Measurements from ENCODE around the gene SLC5A3. TPM values are rescaled to one million over a fixed set of nuclear protein-coding genes. Genes with fewer than 3 reads are reported as not detected.

Gene SLC5A3
- total RNA-seq, 6 donors from 2014 or later = 12.1 to 40.8 (median 13.7) TPM

DNA sequence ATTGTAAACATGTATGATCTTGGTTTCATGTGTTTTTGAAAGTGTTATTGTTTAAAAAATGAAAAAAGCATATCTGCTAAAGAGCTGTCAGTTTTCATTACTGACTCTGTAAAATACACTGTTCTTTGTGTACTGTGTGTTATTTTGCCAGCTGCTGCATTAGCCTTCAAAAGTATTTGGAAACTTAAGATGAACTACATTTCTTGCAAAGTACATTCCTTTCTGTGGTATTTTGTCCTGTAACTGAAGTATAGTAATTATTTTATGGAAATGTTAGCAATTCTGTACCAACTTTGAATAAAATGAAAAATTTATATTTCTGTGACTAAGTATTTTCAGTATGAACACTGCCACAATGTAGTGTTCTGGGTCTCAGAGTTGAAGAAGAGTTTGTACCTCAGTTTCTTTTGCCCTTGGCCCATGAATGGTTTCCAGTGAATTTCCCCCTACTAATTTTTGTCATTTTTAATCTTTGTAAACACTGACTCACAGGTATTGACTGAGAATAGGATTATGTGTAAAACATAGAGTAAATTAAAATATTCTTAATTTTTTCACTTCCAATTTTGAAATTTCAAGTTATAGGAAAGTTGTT is 32.7 kb downstream of the SLC5A3 start:
- TF ChIP-seq POLR2AphosphoS5 (IDR thresholded peaks at IDR 0.05) = no peak
- TF ChIP-seq POLR2A (IDR thresholded peaks at IDR 0.05) = no peak
- no peak for TF ChIP-seq EP300 (IDR thresholded peaks at IDR 0.05)
- TF ChIP-seq, protein P1, sequence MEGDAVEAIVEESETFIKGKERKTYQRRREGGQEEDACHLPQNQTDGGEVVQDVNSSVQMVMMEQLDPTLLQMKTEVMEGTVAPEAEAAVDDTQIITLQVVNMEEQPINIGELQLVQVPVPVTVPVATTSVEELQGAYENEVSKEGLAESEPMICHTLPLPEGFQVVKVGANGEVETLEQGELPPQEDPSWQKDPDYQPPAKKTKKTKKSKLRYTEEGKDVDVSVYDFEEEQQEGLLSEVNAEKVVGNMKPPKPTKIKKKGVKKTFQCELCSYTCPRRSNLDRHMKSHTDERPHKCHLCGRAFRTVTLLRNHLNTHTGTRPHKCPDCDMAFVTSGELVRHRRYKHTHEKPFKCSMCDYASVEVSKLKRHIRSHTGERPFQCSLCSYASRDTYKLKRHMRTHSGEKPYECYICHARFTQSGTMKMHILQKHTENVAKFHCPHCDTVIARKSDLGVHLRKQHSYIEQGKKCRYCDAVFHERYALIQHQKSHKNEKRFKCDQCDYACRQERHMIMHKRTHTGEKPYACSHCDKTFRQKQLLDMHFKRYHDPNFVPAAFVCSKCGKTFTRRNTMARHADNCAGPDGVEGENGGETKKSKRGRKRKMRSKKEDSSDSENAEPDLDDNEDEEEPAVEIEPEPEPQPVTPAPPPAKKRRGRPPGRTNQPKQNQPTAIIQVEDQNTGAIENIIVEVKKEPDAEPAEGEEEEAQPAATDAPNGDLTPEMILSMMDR (IDR thresholded peaks at IDR 0.05) = no peak
- Histone ChIP-seq H3K27ac (no peak overlapping the region), H3K27me3 (no peaks in the 10 kb centered on the region), H3K9me3 (no peaks in the 10 kb centered on the region), H3K36me3 (no peaks in the 10 kb centered on the region), H3K4me3 (no peak overlapping the region), H3K4me1 (no peaks in the 10 kb centered on the region)
- no peak for ATAC-seq (ENCODE audit: low FRiP score in 2 of 2)
- DNase-seq = no peak

DNA sequence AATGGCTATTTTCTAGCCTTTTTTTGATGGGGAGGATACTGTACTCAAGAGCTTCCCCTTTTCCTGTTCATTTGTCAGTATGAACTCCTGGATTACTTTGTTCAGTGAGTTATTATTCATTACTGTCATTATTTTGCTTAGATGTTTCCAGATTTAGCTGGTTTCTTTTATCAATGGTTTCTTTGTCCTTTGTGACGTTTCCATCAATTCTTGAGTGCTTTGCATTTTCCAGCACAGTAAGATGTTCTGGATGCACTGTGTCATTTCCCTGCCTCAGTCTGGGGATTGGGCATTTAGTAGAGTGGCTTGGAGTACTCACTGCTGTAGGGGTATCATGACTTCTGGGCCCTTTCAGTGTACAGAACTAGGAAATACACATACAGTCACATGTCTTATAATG is 34.2 kb downstream of the SLC5A3 start:
- H3K27me3 ChIP-seq = no peaks in the 10 kb centered on the region
- TF ChIP-seq, protein P1 (IDR thresholded peaks at IDR 0.05) = no peak
- no peak for TF ChIP-seq POLR2AphosphoS5 (IDR thresholded peaks at IDR 0.05)
- no peak for TF ChIP-seq EP300 (IDR thresholded peaks at IDR 0.05)
- TF ChIP-seq POLR2A (IDR thresholded peaks at IDR 0.05) = no peak
- no peak for DNase-seq
- WGBS, 2 donors = 89 to 100% methylated on average over 1 of the region's 1 CpG
- H3K4me1 ChIP-seq = no peaks in the 10 kb centered on the region
- ATAC-seq (ENCODE audit: low FRiP score in 2 of 2) = no peak
- no peak overlapping the region for H3K27ac ChIP-seq
- no peaks in the 10 kb centered on the region for H3K9me3 ChIP-seq
- no peaks in the 10 kb centered on the region for H3K36me3 ChIP-seq
- no peak overlapping the region for H3K4me3 ChIP-seq

DNA sequence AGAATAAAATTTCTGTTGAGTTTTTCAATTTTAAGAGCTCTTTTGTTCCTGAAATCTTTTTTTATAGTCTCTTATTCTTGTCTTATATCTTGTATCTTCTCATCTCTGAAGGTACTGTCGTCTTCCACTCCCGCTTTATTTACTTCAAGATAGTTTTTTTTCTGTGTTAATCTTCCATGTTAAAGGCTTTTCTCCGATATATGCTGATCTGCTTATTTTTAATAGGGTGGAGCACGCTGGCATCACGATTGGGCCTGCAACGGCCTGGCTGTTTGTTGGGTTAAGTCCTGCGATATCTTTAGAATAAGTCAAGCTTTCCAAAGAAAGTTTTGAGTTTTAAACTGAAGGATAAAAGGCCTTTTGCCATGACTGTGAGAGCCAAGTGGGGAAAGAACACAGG is 35.7 kb downstream of the SLC5A3 start:
- Histone ChIP-seq H3K4me1 (peaks cover 0 to 8% (median 3%) of the 10 kb centered on the region in 4 donors), H3K9me3 (no peaks in the 10 kb centered on the region), H3K27me3 (no peaks in the 10 kb centered on the region), H3K4me3 (no peak overlapping the region), H3K27ac (no peak overlapping the region), H3K36me3 (no peaks in the 10 kb centered on the region)
- no peak for TF ChIP-seq EP300 (IDR thresholded peaks at IDR 0.05)
- TF ChIP-seq POLR2AphosphoS5 (IDR thresholded peaks at IDR 0.05) = no peak
- no peak for TF ChIP-seq POLR2A (IDR thresholded peaks at IDR 0.05)
- ATAC-seq (ENCODE audit: low FRiP score in 2 of 2) = no peak
- WGBS, 2 donors = 96 to 98% methylated on average over 7 of the region's 7 CpGs
- no peak for DNase-seq

DNA sequence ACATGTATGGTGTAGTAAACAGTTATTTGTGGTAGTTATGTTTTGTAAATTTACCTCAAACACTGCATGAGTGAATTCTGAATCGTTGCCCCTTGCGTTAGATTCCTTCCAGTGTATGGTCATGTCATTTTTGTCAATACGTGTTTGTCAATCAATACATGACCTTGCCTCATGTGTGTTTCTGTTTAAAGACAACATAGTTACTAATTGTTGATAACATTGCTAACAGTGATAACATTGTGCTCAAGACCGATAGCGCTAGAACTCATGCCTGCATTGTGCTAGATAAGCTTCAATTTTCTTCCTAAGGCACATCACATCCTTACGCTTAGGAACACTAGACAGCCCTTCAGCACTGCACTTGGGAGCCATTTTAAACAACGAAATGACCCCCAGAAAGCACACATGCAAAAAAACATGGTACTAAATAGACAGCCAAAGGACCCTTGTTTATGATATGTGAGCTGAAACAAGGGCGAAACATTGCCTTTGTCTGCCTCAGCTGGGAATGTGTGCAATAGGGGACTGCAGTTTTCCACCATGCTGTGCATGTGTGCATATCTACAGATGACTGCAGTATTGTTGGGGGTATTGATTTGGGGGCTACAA is 37.3 kb downstream of the SLC5A3 start:
- no peaks in the 10 kb centered on the region for H3K9me3 ChIP-seq
- no peak overlapping the region for H3K27ac ChIP-seq
- no peaks in the 10 kb centered on the region for H3K36me3 ChIP-seq
- ATAC-seq (ENCODE audit: low FRiP score in 2 of 2) (no peak), DNase-seq (no peak)
- no peak overlapping the region for H3K4me3 ChIP-seq
- peaks cover 0 to 9% (median 4%) of the 10 kb centered on the region in 4 donors for H3K4me1 ChIP-seq
- WGBS, 2 donors = 95 to 97% methylated on average over 8 of the region's 8 CpGs
- no peak for TF ChIP-seq POLR2A (IDR thresholded peaks at IDR 0.05)
- no peak for TF ChIP-seq EP300 (IDR thresholded peaks at IDR 0.05)
- TF ChIP-seq, protein P1 (IDR thresholded peaks at IDR 0.05) = no peak
- no peak for TF ChIP-seq POLR2AphosphoS5 (IDR thresholded peaks at IDR 0.05)
- no peaks in the 10 kb centered on the region for H3K27me3 ChIP-seq

DNA sequence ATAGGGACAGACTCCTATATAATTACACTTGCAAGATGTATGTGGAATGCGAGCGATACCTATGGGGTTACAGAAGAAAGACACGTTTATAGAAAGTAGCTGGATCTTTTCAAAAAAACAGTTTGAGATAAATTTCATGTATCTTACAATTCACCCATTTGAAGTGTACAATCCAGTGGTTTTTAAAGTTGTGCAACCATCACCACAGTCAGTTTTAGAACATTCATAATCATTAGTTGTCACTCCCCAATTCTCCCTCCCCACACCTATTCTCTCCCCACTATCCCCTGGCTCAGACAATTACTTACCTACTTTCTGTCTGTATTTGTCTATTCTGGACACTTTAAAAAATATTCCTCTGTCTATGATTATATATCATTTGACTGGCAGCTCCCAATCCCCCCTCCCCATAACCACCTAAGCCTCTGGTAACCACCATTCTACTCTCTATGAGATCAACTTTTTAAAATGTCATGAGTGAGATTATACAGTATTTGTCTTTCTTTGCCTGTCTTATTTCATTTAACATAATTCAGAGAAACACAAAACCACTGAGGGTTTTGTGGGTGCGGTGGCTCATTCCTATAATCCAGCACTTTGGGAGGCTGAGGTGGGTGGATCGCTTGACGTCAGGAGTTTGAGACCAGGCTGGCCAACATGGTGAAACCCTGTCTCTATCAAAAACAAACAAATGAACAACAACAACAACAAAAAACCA is 39.1 kb downstream of the SLC5A3 start:
- H3K4me1 ChIP-seq = peaks cover 0 to 9% (median 4%) of the 10 kb centered on the region in 4 donors
- no peaks in the 10 kb centered on the region for H3K9me3 ChIP-seq
- 92 to 95% methylated on average over 6 of the region's 6 CpGs for WGBS, 2 donors
- DNase-seq = no peak
- H3K27ac ChIP-seq = no peak overlapping the region
- H3K4me3 ChIP-seq = no peak overlapping the region
- no peaks in the 10 kb centered on the region for H3K36me3 ChIP-seq
- no peak for TF ChIP-seq POLR2AphosphoS5 (IDR thresholded peaks at IDR 0.05)
- no peak for TF ChIP-seq POLR2A (IDR thresholded peaks at IDR 0.05)
- TF ChIP-seq, protein P1 (IDR thresholded peaks at IDR 0.05) = no peak
- TF ChIP-seq EP300 (IDR thresholded peaks at IDR 0.05) = no peak
- H3K27me3 ChIP-seq = no peaks in the 10 kb centered on the region
- ATAC-seq (ENCODE audit: low FRiP score in 2 of 2) = no peak
